H9 (cell line): Measurements from ENCODE around the gene GPN2. TPM values are rescaled to one million over a fixed set of nuclear protein-coding genes. Genes with fewer than 3 reads are reported as not detected.

ENCODE experiments used
- DNase-seq: peaks from one replicate; pipeline ENCODE4 v3.0.0-alpha.2; 2017
- H2AFZ ChIP-seq: one replicate; pipeline ENCODE4 v1.6.1; 2013; ENCODE audit warnings: mild to moderate bottlenecking, low read length, control low read depth, moderate library complexity
- H2AK5ac ChIP-seq: 2 replicates; pipeline ENCODE4 v1.6.1; 2013; ENCODE audit warnings: low read length, control low read depth, mixed read lengths; ENCODE audit not compliant: insufficient read length
- H2BK120ac ChIP-seq: one replicate; pipeline ENCODE4 v1.6.1; 2013; ENCODE audit warnings: low read depth, mild to moderate bottlenecking, low read length, control low read depth, inconsistent platforms; ENCODE audit not compliant: poor library complexity, severe bottlenecking
- H2BK12ac ChIP-seq: 2 replicates; pipeline ENCODE4 v1.6.1; 2013; ENCODE audit warnings: low read length, control low read depth, mixed read lengths, low read depth; ENCODE audit not compliant: insufficient read length
- H2BK15ac ChIP-seq: 2 replicates; pipeline ENCODE4 v1.6.1; 2013; ENCODE audit warnings: low read depth, low read length, control low read depth
- H2BK20ac ChIP-seq: one replicate; pipeline ENCODE4 v1.6.1; 2013; ENCODE audit warnings: low read depth, mild to moderate bottlenecking, low read length, control low read depth, inconsistent platforms; ENCODE audit not compliant: poor library complexity, severe bottlenecking
- H2BK5ac ChIP-seq: 2 replicates; pipeline ENCODE4 v1.6.1; 2013; ENCODE audit warnings: low read length, control low read depth, mixed read lengths; ENCODE audit not compliant: insufficient read length
- H3K14ac ChIP-seq: 2 replicates; pipeline ENCODE4 v1.6.1; 2013; ENCODE audit warnings: low read length, control low read depth; ENCODE audit not compliant: insufficient read depth
- H3K18ac ChIP-seq: 2 replicates; pipeline ENCODE4 v1.6.1; 2013; ENCODE audit warnings: low read depth, mild to moderate bottlenecking, mixed read lengths, low read length, control low read depth; ENCODE audit not compliant: insufficient read length
- H3K23ac ChIP-seq: 2 replicates; pipeline ENCODE4 v1.6.1; 2013; ENCODE audit warnings: low read length, control low read depth, mixed read lengths, low read depth; ENCODE audit not compliant: insufficient read length
- H3K23me2 ChIP-seq: 2 replicates; pipeline ENCODE4 v1.6.1; 2013; ENCODE audit warnings: low read depth, mild to moderate bottlenecking, mixed read lengths, low read length, control low read depth; ENCODE audit not compliant: insufficient read length, poor library complexity, severe bottlenecking
- H3K27ac ChIP-seq: 2 replicates; pipeline ENCODE4 v1.5.1; 2013; ENCODE audit warnings: low read length, control low read depth, mixed read lengths, low read depth; ENCODE audit not compliant: insufficient read length
- H3K27me3 ChIP-seq: 2 replicates; pipeline ENCODE4 v1.6.1; 2013; ENCODE audit warnings: low read length, control low read depth, inconsistent platforms; ENCODE audit not compliant: insufficient read depth
- H3K4ac ChIP-seq: 2 replicates; pipeline ENCODE4 v1.6.1; 2013; ENCODE audit warnings: low read depth, mild to moderate bottlenecking, control low read depth, inconsistent platforms, low read length, moderate library complexity
- H3K4me1 ChIP-seq: 2 replicates; pipeline ENCODE4 v1.6.1; 2013; ENCODE audit warnings: low read length, control low read depth, inconsistent platforms; ENCODE audit not compliant: insufficient read depth
- H3K4me2 ChIP-seq: 2 replicates; pipeline ENCODE4 v1.6.1; 2013; ENCODE audit warnings: low read length, control low read depth, mixed read lengths; ENCODE audit not compliant: insufficient read length, insufficient read depth
- H3K56ac ChIP-seq: 2 replicates; pipeline ENCODE4 v1.6.1; 2013; ENCODE audit warnings: low read depth, mild to moderate bottlenecking, mixed read lengths, low read length, control low read depth; ENCODE audit not compliant: insufficient read length
- H3K79me1 ChIP-seq: 2 replicates; pipeline ENCODE4 v1.6.1; 2013; ENCODE audit warnings: low read depth, mild to moderate bottlenecking, moderate library complexity, low read length, control low read depth, inconsistent platforms; ENCODE audit not compliant: insufficient read depth, poor library complexity, severe bottlenecking
- H3K79me2 ChIP-seq: 2 replicates; pipeline ENCODE4 v1.6.1; 2013; ENCODE audit warnings: low read length, control low read depth, inconsistent platforms; ENCODE audit not compliant: insufficient read depth
- H3K9ac ChIP-seq: 2 replicates; pipeline ENCODE4 v1.6.1; 2013; ENCODE audit warnings: low read length, control low read depth, mixed read lengths; ENCODE audit not compliant: insufficient read length; ENCODE audit errors: extremely low read depth
- H3K9me3 ChIP-seq: one replicate; pipeline ENCODE4 v1.6.1; 2013; ENCODE audit warnings: low read depth, low read length, inconsistent platforms; ENCODE audit not compliant: control insufficient read depth
- H3T11ph ChIP-seq: one replicate; pipeline ENCODE4 v1.6.1; 2013; ENCODE audit warnings: mild to moderate bottlenecking, low read length, control low read depth, inconsistent platforms
- H4K20me1 ChIP-seq: one replicate; pipeline ENCODE4 v1.6.1; 2013; ENCODE audit not compliant: control insufficient read depth, insufficient read length, insufficient read depth
- H4K5ac ChIP-seq: 2 replicates; pipeline ENCODE4 v1.6.1; 2013; ENCODE audit warnings: low read depth, mild to moderate bottlenecking, mixed read lengths, low read length, control low read depth; ENCODE audit not compliant: insufficient read length
- H4K8ac ChIP-seq: replicated peaks from 2 replicates; pipeline ENCODE4 v1.6.1; 2013; ENCODE audit warnings: low read length, control low read depth, mixed read lengths, low read depth; ENCODE audit not compliant: insufficient read length
- H4K91ac ChIP-seq: 2 replicates; pipeline ENCODE4 v1.6.1; 2013; ENCODE audit warnings: low read depth, mild to moderate bottlenecking, moderate library complexity, mixed read lengths, low read length, control low read depth; ENCODE audit not compliant: insufficient read length
- H3K27ac Mint-ChIP-seq, 3 experiments: 2 replicates in 2 of 3; 3 replicates in 1 of 3; pipeline ENCODE4 v1.8.0; 2020 to 2021; ENCODE audit warnings: mixed read lengths in 3 of 3, mild to moderate bottlenecking in 1 of 3, moderate library complexity in 1 of 3
- H3K27me3 Mint-ChIP-seq: 2 replicates; pipeline ENCODE4 v1.8.0; 2021; ENCODE audit warnings: low read depth, mild to moderate bottlenecking, moderate library complexity, mixed read lengths
- H3K36me3 Mint-ChIP-seq, 3 experiments: 2 replicates in 2 of 3; 3 replicates in 1 of 3; pipeline ENCODE4 v1.8.0; 2020 to 2021; ENCODE audit warnings: low read depth in 3 of 3, mixed read lengths in 3 of 3; ENCODE audit not compliant: insufficient read depth in 1 of 3
- H3K4me1 Mint-ChIP-seq, 2 experiments: 2 replicates each; pipeline ENCODE4 v1.8.0; 2020; ENCODE audit warnings: mixed read lengths in 2 of 2
- H3K4me3 Mint-ChIP-seq, 2 experiments: 2 replicates in 1 of 2; 3 replicates in 1 of 2; pipeline ENCODE4 v1.8.0; 2020 to 2021; ENCODE audit warnings: mild to moderate bottlenecking in 2 of 2, mixed read lengths in 2 of 2, moderate library complexity in 1 of 2
- H3K9me3 Mint-ChIP-seq, 2 experiments: 2 replicates in 1 of 2; 3 replicates in 1 of 2; pipeline ENCODE4 v1.8.0; 2020; ENCODE audit warnings: mild to moderate bottlenecking in 2 of 2, mixed read lengths in 2 of 2, moderate library complexity in 1 of 2
- WGBS: extraction: QIAGEN DNeasy Blood & Tissue Kit; methylation state at CpG from one replicate; pipeline ENCODE4 v1.1.7; 2013; ENCODE audit warnings: missing lambda C conversion rate, low lambda C conversion rate, mixed read lengths; ENCODE audit not compliant: insufficient read length; ENCODE audit errors: extremely low coverage; 5-methylcytosine and 5-hydroxymethylcytosine counted together
- total RNA-seq: library from RNA; stranded (reverse); gene quantifications from 2 replicates; pipeline ENCODE4 v1.2.1, GENCODE V29; 2021
- TF ChIP-seq, protein P1 (sequence below): fragments of 200-600 bp; sonication (generic); conservative IDR thresholded peaks from 3 replicates; pipeline ENCODE4 v1.8.0; 2021; ENCODE audit warnings: antibody characterized with exemption, mild to moderate bottlenecking

The GPN2 gene
- total RNA-seq, 1 experiment from 2014 or later = 47.8 TPM

DNA sequence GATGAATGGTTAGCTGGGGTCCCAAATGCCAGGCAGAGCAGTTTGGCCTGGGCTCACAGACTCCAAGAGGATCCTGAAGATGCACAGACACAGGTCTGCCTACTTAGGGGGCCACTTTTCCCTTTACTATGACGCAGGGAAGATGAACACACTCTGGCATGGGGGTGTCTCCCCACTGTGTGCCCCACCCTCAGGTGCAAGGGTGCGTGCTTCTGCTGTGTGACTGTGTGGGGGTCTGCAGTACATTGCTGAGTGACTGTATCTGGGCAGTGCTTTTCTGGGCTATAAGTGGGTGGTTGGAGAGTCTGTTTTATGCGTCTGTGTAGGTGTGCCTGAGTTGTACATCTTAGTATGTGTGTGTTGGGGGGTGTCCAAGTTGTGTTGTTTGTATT, 19.9 kb upstream of the GPN2 start:
- Histone ChIP-seq H2BK20ac (no peak overlapping the region), H2BK120ac (no peak overlapping the region), H3K56ac (no peak overlapping the region), H3K14ac (no peak overlapping the region), H3T11ph (no peak overlapping the region), H2BK5ac (no peak overlapping the region), H2AK5ac (no peak overlapping the region), H4K5ac (no peak overlapping the region), H3K27me3 (no peaks in the 10 kb centered on the region), H3K4me2 (no peak overlapping the region), H2AFZ (no peak overlapping the region), H3K27ac (no peak overlapping the region), H3K79me2 (no peaks in the 10 kb centered on the region), H3K9ac (no peak overlapping the region), H2BK12ac (no peak overlapping the region), H3K4ac (no peak overlapping the region), H4K91ac (no peak overlapping the region), H3K23me2 (no peaks in the 10 kb centered on the region), H3K79me1 (no peaks in the 10 kb centered on the region), H4K20me1 (no peaks in the 10 kb centered on the region), H3K4me1 (no peaks in the 10 kb centered on the region), H3K18ac (no peak overlapping the region), H4K8ac (no peak overlapping the region), H2BK15ac (no peak overlapping the region), H3K9me3 (no peaks in the 10 kb centered on the region), H3K23ac (no peak overlapping the region)
- H3K4me1 Mint-ChIP-seq = no peaks in the 10 kb centered on the region
- peaks cover 2% of the 10 kb centered on the region for H3K27me3 Mint-ChIP-seq
- TF ChIP-seq, protein P1, sequence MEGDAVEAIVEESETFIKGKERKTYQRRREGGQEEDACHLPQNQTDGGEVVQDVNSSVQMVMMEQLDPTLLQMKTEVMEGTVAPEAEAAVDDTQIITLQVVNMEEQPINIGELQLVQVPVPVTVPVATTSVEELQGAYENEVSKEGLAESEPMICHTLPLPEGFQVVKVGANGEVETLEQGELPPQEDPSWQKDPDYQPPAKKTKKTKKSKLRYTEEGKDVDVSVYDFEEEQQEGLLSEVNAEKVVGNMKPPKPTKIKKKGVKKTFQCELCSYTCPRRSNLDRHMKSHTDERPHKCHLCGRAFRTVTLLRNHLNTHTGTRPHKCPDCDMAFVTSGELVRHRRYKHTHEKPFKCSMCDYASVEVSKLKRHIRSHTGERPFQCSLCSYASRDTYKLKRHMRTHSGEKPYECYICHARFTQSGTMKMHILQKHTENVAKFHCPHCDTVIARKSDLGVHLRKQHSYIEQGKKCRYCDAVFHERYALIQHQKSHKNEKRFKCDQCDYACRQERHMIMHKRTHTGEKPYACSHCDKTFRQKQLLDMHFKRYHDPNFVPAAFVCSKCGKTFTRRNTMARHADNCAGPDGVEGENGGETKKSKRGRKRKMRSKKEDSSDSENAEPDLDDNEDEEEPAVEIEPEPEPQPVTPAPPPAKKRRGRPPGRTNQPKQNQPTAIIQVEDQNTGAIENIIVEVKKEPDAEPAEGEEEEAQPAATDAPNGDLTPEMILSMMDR = no peak
- no peaks in the 10 kb centered on the region for H3K9me3 Mint-ChIP-seq
- H3K4me3 Mint-ChIP-seq = no peak overlapping the region
- DNase-seq = no peak
- H3K27ac Mint-ChIP-seq = no peak overlapping the region
- H3K36me3 Mint-ChIP-seq = no peaks in the 10 kb centered on the region
- no CpG with 5 or more reads among the region's 3 CpGs for WGBS
